ENCODE measurements around the gene NAPEPLD. TPM values are rescaled to one million over a fixed set of nuclear protein-coding genes. Genes with fewer than 3 reads are reported as not detected.

Gene NAPEPLD
- total RNA-seq, 1 experiment from 2014 or later, result 19.2 TPM

DNA sequence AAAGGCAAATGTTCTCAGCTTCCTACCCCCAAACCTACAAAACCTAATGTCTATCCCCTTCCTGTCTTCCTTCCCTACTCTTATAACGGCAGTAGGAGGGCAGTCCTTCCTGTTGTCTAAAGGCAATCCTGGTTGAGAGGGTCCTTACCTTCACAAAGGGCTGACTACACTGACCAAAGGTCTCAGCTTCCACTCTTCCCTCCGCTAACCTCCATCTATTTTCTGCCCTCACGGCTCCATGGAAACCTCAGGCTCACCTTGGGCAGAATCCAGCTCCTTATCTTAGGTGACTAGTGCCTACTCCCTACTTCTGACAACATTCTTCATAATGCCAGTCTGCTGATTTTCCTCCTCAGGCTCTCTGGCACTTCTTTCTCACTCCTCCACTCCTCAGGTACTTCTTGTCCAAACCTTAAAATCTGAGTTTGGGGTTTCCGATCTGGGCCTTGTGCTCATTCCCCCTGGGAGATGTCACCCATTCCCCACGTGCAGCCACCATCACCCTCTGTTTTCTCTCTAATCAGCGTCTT, 74.8 kb downstream of the NAPEPLD start:
- peak; percentile 14 for ATAC-seq
- TF ChIP-seq, protein P1, sequence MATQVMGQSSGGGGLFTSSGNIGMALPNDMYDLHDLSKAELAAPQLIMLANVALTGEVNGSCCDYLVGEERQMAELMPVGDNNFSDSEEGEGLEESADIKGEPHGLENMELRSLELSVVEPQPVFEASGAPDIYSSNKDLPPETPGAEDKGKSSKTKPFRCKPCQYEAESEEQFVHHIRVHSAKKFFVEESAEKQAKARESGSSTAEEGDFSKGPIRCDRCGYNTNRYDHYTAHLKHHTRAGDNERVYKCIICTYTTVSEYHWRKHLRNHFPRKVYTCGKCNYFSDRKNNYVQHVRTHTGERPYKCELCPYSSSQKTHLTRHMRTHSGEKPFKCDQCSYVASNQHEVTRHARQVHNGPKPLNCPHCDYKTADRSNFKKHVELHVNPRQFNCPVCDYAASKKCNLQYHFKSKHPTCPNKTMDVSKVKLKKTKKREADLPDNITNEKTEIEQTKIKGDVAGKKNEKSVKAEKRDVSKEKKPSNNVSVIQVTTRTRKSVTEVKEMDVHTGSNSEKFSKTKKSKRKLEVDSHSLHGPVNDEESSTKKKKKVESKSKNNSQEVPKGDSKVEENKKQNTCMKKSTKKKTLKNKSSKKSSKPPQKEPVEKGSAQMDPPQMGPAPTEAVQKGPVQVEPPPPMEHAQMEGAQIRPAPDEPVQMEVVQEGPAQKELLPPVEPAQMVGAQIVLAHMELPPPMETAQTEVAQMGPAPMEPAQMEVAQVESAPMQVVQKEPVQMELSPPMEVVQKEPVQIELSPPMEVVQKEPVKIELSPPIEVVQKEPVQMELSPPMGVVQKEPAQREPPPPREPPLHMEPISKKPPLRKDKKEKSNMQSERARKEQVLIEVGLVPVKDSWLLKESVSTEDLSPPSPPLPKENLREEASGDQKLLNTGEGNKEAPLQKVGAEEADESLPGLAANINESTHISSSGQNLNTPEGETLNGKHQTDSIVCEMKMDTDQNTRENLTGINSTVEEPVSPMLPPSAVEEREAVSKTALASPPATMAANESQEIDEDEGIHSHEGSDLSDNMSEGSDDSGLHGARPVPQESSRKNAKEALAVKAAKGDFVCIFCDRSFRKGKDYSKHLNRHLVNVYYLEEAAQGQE (IDR thresholded peaks at IDR 0.05; ENCODE audit: insufficient read depth in 1 of 2, low read depth in 2 of 2, low read length in 1 of 2), result no peak
- TF ChIP-seq, protein P2, sequence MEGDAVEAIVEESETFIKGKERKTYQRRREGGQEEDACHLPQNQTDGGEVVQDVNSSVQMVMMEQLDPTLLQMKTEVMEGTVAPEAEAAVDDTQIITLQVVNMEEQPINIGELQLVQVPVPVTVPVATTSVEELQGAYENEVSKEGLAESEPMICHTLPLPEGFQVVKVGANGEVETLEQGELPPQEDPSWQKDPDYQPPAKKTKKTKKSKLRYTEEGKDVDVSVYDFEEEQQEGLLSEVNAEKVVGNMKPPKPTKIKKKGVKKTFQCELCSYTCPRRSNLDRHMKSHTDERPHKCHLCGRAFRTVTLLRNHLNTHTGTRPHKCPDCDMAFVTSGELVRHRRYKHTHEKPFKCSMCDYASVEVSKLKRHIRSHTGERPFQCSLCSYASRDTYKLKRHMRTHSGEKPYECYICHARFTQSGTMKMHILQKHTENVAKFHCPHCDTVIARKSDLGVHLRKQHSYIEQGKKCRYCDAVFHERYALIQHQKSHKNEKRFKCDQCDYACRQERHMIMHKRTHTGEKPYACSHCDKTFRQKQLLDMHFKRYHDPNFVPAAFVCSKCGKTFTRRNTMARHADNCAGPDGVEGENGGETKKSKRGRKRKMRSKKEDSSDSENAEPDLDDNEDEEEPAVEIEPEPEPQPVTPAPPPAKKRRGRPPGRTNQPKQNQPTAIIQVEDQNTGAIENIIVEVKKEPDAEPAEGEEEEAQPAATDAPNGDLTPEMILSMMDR (IDR thresholded peaks at IDR 0.05), result no peak
- TF ChIP-seq TCF7L2 (IDR thresholded peaks at IDR 0.05; ENCODE audit: low read depth, low read length) (no peak), POLR2AphosphoS5 (IDR thresholded peaks at IDR 0.05; ENCODE audit: low read depth, low read length) (no peak), SIN3A (IDR thresholded peaks at IDR 0.05; ENCODE audit: borderline replicate concordance, insufficient read depth, low read depth, low read length) (no peak)
- H3K9me3 ChIP-seq (ENCODE audit: control insufficient read depth, insufficient read depth, low read depth, low read length), result no peaks in the 10 kb centered on the region
- DNase-seq (ENCODE audit: low read depth, low spot score), result no peak
- intact Hi-C loops (cut with micrococcal nuclease; ENCODE audit: unreplicated experiment) (no loop called here), in situ Hi-C loops (cut with HindIII; ENCODE audit: low pct_unique_long_range_greater_than_20kb, low sequenced_read_pairs) (no loop called here)
- TSS peak; percentile 90 for BruUV-seq (replicated peaks)
- H3K4me1 ChIP-seq (ENCODE audit: control insufficient read depth, insufficient read depth, low read length), result peaks cover 3% of the 10 kb centered on the region; the same call in 1 of the 2 replicates
- ChIA-PET CTCF (no interaction called here), POLR2A (no interaction called here)
- peak overlapping the region; percentile 90 to 91 for H3K4me3 ChIP-seq (ENCODE audit: low read depth in 2 of 2, low read length in 2 of 2)
- H3K27ac ChIP-seq (ENCODE audit: low read length), result peak overlapping the region; percentile 89
- H3K36me3 ChIP-seq (ENCODE audit: control insufficient read depth, insufficient read depth, low read length), result no peaks in the 10 kb centered on the region; the same call in 1 of the 2 replicates
- H3K27me3 ChIP-seq (ENCODE audit: control insufficient read depth, insufficient read depth, low read length), result no peaks in the 10 kb centered on the region

DNA sequence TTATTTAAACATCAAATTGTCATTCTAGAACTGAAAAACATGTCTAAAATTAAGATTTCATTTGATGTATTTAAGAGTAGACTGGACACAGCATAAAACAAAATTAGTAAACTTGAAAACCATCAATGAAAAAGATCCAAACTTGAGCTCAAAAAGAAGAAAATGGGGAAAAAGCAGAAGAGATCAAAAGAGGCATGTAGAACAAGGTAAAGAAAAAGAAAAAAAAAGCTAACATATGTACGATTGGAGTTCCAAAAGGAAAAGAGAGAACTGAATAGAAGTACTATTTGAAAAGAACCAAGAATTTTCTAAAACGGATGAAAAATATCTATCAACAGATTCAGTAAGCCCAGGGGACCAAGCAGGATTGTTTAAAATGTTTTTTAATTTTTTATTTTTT, 77.9 kb downstream of the NAPEPLD start:
- POLR2A ChIA-PET, result no interaction called here

More for the DNA sequence above, 77.9 kb downstream of the NAPEPLD start:
- CTCF ChIA-PET, result no interaction called here
- no peaks in the 10 kb centered on the region; the same call in 1 of the 2 replicates for H3K4me1 ChIP-seq (ENCODE audit: control insufficient read depth, insufficient read depth, low read length)
- no peaks in the 10 kb centered on the region for H3K27me3 ChIP-seq (ENCODE audit: control insufficient read depth, insufficient read depth, low read length)
- intact Hi-C loops (cut with micrococcal nuclease; ENCODE audit: unreplicated experiment) (no loop called here), in situ Hi-C loops (cut with HindIII; ENCODE audit: low pct_unique_long_range_greater_than_20kb, low sequenced_read_pairs) (no loop called here)
- H3K36me3 ChIP-seq (ENCODE audit: control insufficient read depth, insufficient read depth, low read length), result no peaks in the 10 kb centered on the region; the same call in 1 of the 2 replicates
- H3K4me3 ChIP-seq (ENCODE audit: low read depth in 2 of 2, low read length in 2 of 2), result no peak overlapping the region
- no TSS peak for BruUV-seq (replicated peaks)
- ATAC-seq (no peak), DNase-seq (ENCODE audit: low read depth, low spot score) (no peak)
- TF ChIP-seq, protein P1 (IDR thresholded peaks at IDR 0.05; ENCODE audit: insufficient read depth in 1 of 2, low read depth in 2 of 2, low read length in 1 of 2), result no peak
- TF ChIP-seq TCF7L2 (IDR thresholded peaks at IDR 0.05; ENCODE audit: low read depth, low read length) (no peak), SIN3A (IDR thresholded peaks at IDR 0.05; ENCODE audit: borderline replicate concordance, insufficient read depth, low read depth, low read length) (no peak), POLR2AphosphoS5 (IDR thresholded peaks at IDR 0.05; ENCODE audit: low read depth, low read length) (no peak)
- TF ChIP-seq, protein P2 (IDR thresholded peaks at IDR 0.05), result no peak
- no peak overlapping the region for H3K27ac ChIP-seq (ENCODE audit: low read length)
- no peaks in the 10 kb centered on the region for H3K9me3 ChIP-seq (ENCODE audit: control insufficient read depth, insufficient read depth, low read depth, low read length)
